AG20443 (cell line): ENCODE results near the gene S1PR5.
A peak's percentile ranks its signal among the peaks of the same experiment; 100 is the strongest.

ENCODE experiments used
- DNase-seq: peaks from one replicate; pipeline ENCODE4 v3.0.0; 2012; ENCODE audit warnings: low spot score, mixed read lengths

S1PR5 gene

DNA sequence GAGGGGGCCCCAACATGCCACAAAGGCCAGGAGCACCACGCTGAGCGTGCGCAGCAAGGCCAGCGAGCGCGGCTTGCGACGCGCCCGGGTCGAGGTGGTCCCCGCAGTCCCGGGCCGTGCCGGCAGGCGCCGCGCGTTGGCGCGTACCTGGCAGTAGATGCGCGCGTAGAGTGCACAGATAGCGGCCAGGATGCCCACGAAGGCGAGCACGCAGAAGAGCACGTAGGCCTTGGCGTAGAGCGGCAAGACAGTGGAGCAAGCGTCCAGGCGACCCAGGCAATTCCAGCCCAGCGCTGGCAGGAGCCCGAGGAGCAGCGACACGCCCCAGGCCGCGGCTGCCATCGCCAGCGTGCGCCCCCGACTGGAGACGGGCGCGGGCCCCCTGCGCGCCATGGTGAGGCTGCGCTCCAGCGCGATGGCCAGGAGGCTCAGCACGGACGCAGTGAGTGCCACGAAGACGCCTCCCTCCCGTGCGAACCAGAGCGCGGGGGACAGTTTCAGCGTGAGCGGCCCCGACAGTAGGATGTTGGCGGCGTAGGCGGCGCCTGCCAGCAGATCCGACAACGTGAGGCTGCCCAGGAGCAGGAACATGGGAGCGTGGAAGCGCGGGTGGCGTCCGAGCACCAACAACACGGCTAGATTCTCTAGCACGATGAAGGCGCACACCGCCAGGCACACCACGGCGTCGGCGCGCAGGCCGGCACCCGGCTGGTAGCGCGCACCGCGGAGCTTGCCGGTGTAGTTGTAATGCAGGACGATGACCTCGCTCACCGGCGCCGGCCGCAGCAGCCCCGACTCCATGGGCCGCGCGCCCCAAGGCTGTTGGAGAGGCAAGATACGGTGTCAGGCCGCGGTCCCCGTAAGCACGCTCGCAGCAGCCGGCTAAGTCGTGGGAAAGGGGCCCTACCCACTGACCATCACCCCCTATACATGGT is 2.8 kb downstream of the S1PR5 start:
- peak; percentile 14 for DNase-seq

DNA sequence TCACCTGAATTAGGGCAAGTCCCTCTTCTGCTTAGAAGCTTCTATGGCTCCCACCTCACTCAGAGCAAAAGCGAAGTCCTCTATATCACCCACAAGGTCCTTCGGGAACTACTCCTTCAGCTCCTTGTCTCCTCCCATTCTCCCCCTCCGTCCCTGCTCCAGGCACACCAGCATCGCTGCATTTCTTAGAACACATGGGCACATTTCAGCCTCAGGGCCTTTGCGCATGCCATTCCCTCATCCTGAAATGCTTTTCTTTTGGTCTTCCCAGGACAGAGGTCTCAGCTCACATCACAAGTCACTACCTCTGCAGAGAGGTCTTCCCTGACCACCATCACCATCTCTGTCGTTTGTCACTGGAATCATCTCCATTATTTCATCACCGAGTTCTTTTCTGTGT is 4.0 kb downstream of the S1PR5 start:
- DNase-seq: no peak

DNA sequence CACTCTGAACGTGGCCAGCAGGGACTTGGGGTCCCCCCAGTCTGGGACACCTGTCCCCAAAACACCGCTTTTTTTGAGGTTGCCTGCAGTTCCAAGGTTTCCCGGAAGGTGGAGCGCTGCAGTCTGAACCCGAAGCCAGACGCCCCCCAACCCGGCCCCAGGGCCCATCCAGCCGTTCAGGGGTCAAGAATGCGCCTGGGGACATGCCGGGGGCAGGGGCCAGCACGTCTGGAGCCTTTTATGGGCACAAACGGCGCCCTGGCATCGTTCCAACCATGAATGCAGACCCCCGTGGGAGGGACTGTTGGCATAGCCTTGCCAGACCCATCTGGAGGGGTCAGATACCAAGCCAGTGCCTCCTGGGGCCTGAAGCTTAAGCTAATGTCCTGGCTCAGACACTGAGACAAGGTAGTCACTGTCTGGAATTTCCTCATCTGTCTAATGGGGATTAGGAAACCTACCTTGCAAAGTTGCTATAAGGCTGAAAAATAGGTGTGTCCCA is 6.9 kb downstream of the S1PR5 start:
- peak; percentile 42 for DNase-seq

DNA sequence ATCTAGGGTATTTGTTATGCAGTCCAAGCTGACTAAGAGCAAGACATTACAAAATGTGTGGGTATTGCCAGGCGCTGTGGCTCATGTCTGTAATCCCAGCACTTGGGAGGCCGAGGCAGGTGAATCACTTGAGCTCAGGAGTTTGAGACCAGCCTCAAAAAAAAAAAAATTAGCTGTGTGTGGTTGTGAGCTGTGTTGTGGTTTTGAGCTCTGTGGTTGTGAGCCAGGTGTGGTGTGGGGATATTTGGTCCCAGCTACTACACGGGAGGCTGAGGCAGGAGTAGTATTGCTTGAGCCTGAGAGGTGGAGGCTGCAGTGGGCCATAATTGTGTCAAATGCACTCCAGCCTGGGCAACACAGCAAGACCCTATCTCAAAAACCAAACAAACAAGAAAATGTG is 8.5 kb downstream of the S1PR5 start:
- DNase-seq: no peak

DNA sequence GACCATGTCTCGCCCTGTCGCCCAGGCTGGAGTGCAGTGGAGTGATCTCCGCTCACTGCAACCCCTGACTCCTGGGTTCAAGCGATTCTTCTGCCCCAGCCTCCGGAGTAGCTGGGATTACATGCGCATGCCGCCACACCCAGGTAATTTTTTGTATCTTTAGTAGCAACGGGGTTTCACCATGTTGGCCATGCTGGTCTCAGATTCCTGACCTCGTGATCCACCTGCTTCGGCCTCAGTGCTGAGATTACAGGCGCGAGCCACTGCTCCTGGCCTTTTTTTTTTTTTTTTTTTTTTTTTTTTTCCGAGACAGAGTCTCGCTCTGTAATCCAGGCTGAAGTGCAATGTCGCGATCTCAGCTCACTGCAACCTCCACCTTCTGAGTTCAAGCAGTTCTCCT is 9.2 kb downstream of the S1PR5 start:
- no peak for DNase-seq

DNA sequence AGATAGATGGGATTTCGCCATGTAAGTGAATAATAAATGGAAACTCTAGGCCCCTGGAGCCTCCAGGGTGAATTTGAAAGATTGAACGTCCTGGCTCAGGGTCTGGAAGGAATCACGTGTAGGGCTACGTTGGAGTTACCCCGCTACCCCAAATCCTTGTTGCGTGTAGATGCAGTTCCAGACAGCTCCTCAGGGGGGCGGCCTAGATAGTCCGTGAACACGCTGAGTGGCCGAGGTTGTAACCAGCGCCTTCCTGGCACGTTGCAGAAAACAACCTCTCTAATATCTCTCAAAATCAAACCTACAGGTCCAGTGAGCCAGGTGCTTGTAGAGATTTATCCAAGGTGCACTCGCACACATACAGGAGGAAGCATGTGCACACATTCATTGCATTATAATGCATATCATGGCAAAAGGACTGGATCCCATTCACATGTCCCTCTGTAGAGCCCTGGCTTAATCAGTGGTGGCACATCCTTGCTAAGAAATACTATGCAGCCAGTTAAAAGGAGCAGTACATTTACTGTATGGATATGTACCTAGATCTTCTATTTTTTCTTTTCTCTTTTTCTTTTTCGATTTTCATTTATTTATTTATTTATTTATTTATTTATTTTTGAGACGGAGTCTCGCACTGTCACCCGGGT is 11.5 kb downstream of the S1PR5 start:
- peak; percentile 79 for DNase-seq

DNA sequence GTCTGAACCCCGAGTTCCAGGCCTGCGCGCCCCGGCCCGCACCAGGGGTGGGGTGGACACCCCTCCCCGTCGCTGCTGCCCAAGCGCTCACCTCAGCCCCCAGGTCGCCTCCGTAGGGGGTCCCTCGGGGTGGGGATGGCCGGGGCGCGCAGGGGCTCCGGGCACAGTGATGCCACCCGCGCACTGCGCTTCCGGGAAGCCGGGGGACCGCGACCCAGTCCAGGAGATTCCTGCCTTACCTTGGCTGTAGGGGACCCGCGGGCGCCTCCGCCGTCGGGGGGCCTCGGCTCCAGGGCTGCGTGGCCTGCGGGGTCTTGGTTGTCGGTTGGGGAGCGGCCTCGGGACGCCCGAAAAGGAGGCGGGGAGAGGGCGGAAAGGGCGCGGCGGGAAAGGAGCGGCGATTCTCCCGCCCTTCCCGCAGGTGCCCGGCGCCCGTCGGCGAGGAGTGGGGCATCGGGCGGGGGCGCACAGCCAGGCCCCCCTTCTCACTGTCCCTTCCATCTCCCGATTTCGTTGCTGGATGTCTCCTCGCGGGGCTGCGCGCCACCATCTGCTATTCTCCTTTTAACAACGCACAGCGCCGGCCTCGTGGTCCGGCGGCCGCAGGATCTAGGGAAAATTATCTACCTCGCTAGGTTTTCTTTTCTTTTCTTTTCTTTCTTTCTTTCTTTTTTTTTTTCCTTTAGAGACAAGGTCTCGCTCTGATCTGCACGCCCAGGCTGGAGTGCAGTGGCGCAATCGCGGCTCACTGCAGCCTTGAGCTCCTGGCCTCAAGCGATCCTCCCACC is 14.1 kb downstream of the S1PR5 start, which contains the start of gene KEAP1:
TSS of gene KEAP1 (minus strand) at position 355 of the 788 bp plus-strand sequence. CDS start 3,323 bp downstream, outside the sequence.
- peak; percentile 46 for DNase-seq

DNA sequence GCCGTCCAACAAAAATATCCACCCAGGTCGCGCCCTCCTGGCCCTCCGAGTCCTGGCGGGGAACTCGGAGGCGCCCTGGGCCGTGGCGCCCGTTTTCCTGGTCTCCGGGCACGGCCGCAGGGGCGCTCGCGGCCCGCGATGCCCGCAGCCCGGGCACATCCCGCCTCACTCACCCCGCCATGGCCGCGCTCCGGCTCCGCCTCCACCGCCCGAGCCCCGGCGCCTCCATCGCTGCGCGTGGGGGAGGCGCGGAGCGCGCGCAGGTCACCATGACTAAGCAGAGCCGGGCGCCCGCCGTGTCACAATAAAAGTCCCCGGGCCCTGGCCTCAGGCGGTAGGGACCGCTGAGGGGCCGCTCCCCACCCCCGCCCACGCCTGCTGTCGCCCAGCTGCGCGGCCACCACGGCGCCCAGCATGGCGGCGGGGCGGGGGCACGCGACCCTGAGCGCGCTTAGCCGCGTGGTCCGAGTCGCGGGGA is 14.7 kb downstream of the S1PR5 start:
- peak; percentile 97 for DNase-seq

DNA sequence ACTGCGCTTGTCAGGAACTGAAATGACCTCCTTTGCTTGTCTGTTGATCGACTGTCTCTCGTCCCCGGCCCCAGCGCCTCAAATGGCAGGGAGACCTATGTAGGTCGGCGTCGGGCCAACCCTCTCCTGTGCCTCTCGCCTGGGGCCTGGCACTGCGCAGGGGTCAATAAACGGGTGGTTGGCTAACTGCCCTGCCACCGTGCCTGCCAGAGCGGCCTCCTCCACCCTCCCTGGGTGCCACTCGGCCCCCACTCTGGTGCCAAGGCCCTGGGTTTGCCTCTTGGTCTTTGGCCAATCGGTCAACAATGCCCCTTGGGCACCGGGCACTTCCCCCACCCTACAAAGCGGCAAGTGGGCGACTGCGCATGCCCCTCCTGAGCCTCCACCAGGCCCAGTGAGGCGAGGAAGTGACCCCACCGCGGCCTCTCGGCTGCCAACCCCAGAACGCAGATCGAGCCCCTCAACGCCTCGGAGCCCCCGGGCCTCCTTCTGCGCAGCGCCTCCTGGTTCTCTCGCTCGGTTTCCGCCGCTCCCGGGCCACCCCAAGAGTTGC is 15.2 kb downstream of the S1PR5 start:
- peak; percentile 82 for DNase-seq

DNA sequence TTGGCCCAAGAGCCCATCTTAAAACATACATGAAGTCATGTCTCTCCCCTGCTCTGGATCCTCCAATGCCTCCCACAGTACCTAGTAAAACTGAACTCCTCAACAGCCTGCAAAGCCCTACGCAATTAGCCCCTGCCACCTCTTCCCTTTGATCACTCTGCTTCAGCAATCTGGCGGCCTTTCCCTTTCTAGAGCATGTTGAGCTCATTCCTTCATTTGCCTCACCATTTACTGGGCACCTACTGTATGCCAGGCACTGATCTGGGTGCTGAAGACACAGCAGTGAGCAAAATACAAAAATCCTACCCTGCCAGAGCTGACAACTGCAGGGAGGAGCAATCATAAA is 17.0 kb downstream of the S1PR5 start:
- no peak for DNase-seq

DNA sequence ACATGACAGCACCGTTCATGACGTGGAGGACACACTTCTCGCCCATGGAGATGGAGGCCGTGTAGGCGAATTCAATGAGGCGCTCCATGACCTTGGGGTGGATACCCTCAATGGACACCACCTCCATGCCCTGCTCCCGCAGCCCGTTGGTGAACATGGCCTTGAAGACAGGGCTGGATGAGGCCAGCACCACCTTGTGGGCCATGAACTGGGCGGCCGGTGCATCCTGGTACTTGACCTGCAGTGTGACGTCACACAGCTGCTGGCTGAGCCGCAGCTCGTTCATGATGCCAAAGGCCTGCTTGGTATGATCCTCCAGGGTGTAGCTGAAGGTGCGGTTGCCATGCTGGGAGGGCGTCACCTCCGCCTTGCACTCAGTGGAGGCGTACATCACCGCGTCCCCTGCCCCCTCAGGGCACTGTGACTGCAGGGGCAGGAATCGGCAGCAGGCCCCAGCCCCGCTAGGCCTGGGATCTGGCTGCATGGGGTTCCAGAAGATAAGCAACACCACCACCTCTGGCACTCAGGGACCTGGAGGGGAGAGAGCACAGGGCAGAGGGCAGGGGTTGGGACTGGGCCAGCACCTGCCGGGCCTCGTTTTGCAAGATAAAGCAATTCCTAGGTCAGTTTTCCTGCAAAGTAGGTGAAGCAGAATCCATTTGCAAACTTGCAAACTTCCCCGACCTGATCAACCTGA is 17.5 kb downstream of the S1PR5 start:
- peak; percentile 3 for DNase-seq

DNA sequence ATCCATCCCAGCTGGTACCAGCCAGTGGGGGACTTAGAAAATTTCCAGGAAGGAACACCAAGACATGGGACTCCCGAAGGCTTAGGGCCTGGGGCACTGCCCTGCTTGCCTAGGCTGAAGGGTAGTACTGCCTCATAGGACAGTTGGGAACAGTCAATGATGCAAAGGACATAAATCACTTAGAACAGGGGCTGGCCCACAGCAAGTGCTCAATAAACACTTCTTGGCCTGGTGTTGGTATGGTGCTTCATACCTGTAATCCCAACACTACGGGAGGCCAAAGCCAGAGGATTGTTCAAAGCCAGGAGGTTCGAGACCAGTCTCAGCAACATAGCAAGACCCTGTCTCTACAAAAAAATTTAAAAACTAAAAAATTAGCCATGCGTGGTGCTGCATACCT is 19.9 kb downstream of the S1PR5 start:
- DNase-seq: no peak

DNA sequence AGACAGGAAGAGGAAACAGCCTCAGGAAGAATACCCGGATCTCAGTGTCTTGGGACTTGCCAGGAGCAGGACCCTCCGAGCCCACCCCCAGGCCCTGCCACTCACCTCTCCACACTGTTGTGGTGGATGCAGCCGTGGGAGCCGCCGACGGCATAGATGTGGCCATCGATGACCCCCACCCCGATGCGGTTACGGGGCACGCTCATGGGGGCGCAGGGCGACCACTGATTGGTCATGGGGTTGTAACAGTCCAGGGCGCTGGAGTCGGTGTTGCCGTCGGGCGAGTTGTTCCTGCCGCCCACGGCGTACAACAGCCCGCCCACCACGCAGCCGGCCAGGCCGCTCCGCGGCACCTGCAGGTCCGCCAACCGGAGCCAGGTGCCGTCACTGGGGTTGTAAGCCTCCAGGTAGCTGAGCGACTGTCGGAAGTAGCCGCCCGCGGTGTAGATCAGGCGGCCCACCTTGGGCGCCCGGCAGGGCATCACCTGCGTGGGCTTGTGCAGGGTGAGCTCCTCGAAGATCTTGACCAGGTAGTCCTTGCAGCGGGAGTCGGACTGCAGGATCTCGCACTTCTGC is 25.7 kb downstream of the S1PR5 start:
- DNase-seq: peak; percentile 3

DNA sequence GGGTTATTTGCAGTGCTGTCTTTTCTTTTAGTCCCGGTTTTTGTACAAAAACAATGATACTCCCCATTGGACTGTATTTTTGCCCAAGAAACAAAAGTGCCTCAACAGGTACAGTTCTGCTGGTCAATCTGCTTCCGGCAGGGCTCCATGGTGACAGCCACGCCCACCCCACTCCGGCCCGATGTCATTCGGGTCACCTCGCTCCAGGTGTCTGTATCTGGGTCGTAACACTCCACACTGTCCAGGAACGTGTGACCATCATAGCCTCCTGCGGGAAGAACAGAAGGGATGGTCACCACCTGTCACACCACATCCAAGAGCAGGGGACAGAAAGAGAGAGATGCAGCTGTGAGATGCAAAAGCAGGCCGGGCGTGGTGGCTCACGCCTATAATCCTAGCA is 30.7 kb downstream of the S1PR5 start:
- DNase-seq: no peak

DNA sequence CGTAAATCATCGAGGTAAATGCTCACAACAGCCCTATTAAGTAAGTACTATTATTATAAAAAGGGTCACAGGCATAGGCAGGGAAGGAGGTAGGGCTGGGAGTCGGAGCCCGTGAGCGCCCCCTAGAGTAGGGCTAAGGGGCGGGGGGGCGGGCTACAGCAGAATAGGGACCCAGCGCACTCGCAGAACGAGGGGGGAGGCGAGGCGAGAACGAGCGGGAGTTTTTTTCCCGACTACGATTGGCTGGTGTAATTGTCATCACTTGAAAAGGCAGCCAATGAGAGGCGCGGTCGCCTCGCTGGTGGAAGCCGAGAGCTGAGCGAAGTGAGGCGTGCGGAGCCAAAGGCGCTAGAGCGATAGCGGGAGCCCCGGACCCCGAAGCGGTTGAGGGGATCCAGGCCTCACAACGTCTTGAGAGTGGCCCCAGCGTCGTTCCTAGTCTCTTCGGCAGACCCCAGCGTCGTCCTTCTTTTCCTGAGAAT is 38.3 kb downstream of the S1PR5 start:
- DNase-seq: peak; percentile 94

DNA sequence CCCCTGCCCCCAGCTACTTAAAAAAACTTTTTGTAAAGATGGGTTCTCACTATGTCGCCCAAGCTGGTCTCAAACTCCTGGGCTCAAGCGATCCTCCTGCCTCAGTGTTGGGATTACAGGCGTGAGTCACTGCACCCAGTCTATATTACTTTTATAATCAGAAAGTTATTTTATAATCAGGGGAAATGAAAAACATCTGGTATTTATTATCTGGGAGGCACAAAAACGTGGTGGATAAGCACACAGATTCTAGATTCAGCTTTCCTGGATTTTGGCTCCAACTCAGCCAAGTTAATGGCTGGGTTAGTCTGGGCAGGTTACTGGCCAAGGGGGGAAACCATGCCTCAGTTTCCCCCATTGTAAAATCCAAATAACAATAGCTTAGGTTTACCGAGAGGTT is 38.8 kb downstream of the S1PR5 start:
- DNase-seq: no peak

DNA sequence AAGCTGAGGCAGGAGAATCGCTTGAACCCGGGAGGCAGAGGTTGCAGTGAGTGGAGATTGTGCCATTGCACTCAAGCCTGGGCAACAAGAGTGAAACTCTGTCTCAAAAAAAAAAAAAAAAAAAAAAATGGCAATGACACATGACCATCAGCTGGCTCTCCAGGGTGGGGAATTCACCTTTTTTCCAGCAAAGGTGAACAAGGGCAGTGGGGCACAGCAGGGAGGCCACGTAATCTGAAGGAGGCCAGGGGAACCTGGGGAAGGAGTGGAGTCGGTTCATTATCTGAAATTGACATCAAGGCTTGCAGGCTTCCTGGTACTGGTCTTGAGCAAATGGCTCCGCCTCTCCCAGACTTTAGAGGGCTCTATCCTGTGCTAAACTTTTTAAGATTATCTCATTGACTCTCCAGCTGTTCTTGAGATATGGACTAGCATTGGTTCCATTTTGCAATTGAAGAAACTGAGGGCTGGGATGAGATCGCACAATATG is 42.2 kb downstream of the S1PR5 start:
- DNase-seq: no peak

DNA sequence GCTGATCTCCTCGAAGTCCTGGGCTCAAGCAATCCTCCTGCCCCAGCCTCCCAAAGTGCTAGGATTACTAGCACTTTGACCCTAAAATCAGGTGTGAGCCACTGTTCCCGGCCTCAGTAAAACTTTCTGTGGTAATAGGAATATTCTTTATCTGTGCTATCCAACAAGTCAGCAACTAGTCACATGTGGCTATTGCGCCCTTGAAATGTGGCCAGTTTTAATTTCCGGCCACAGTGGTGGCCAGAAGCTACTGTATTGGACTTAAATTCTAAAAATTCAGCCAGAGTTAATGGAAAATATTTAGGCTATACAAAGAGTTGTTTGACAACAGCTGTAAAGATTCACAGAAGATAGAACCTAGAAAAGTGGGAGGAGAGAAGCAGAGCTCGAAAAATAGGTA is 44.1 kb downstream of the S1PR5 start:
- no peak for DNase-seq

DNA sequence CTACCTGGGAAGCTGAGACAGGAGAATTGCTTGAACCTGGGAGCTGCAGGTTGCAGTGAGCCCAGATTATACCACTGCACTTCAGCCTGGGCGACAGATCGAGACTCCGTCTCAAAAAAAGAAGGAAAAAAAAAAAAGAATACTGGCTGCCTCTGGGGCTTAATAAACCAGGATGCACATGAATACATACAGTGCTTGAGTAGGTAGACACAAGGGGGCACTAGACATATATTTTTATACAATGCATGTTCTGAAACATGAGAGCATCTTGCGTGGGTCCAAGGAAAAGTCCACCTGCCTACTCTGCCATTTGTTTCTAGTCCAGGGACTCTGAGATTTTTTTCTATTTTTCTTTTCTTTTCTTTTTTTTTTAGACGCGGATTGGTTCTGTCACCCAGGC is 45.3 kb downstream of the S1PR5 start:
- DNase-seq: no peak

DNA sequence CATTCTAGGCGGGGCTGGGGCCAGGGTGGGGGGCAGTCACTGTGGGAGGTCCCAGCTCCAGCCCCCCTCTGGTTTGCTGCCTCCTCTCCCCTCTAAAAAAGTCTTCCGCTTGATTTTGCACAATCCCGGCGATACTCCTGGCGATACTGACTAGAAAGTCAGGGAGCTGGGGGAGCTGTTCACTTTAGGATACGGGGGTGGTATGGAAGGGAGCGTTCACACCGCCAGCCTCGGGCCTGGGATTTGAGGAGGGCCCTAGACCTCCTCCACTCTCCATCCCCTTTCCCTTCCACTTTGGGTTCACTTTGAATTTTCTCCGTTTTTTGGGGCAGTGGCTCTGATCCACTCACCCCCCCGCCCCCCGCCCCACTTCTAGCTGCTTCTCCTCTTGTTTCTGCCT is 49.1 kb downstream of the S1PR5 start:
- no peak for DNase-seq
